Heart left ventricle (tissue), 13 donors: ENCODE results near the gene ZFP36.

Experiments
- POLR2A ChIP-seq, 2 donors: fragments of 450-650 bp; IDR thresholded peaks; one replicate each; pipeline ENCODE4 v1.6.1; 2017; ENCODE audit warnings: antibody characterized with exemption in 2 of 2, mild to moderate bottlenecking in 2 of 2, moderate library complexity in 2 of 2
- TF ChIP-seq, protein P1 (sequence below), 12 donors: fragments of 200-600 bp; sonication (generic) in 4 of 12; IDR thresholded peaks; one replicate each; pipeline versions ENCODE4 v1.5.0 to v1.8.0; 2018 to 2022; ENCODE audit warnings: antibody characterized with exemption in 12 of 12, mild to moderate bottlenecking in 5 of 12
- donor health status: ischemic (EF 13 %, LVEDD 7.1; RV severe dilation, severe dysfunction).
- donor health status: DM: no; HTN: yes; CAD: no.
- donor health status: DM: no; HTN: no; CAD: no.
- donor health status: ischemic (EF 25% LVEDD 6.9; RV normal size, moderate dysfunction).
- donor health status: ischemic (EF 25% LVEDD 5.7; RV mildly dilated, moderate dysfunction).
- donor health status: ischemic (EF 35%, LVEDD 5.7; RV mildly dilated, moderate dysfunction).
- donor health status: nonischemic (EF 11% LVEDD 7.7; RV severe dilation, severe dysfunction).
- donor health status: DM: yes; HTN: yes; CAD: no.
- donor health status: PGD.
- donor health status: ischemic (EF 29% LVEDD 5.4; RV normal size, mild dysfunction).
- donor health status: nonischemic (EF 23%, LVEDD 6.1; RV moderate dilation, normal function).

GRCh38 chr19:39426170-39426569 is 19.5 kb downstream of the ZFP36 start:
- no peak for TF ChIP-seq POLR2A (IDR thresholded peaks at IDR 0.05)
- TF ChIP-seq, protein P1, sequence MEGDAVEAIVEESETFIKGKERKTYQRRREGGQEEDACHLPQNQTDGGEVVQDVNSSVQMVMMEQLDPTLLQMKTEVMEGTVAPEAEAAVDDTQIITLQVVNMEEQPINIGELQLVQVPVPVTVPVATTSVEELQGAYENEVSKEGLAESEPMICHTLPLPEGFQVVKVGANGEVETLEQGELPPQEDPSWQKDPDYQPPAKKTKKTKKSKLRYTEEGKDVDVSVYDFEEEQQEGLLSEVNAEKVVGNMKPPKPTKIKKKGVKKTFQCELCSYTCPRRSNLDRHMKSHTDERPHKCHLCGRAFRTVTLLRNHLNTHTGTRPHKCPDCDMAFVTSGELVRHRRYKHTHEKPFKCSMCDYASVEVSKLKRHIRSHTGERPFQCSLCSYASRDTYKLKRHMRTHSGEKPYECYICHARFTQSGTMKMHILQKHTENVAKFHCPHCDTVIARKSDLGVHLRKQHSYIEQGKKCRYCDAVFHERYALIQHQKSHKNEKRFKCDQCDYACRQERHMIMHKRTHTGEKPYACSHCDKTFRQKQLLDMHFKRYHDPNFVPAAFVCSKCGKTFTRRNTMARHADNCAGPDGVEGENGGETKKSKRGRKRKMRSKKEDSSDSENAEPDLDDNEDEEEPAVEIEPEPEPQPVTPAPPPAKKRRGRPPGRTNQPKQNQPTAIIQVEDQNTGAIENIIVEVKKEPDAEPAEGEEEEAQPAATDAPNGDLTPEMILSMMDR (IDR thresholded peaks at IDR 0.05) = no peak
